OCI-LY1 (cell line): ENCODE measurements around the gene ZNF311.

Experiments used
- EZH2 ChIP-seq: fragments of 200-600 bp; sonication (generic), shearing (Covaris generic); IDR thresholded peaks from 2 replicates; pipeline ENCODE4 v1.8.0; 2017; ENCODE audit warnings: borderline replicate concordance, mixed run types, mild to moderate bottlenecking, antibody characterized with exemption, low read length, moderate library complexity, mixed read lengths
- TF ChIP-seq, protein P1 (sequence below): fragments of 200-600 bp; sonication (generic), shearing (Covaris generic); IDR thresholded peaks from 2 replicates; pipeline ENCODE4 v1.5.1; 2017; ENCODE audit warnings: mild to moderate bottlenecking, antibody characterized with exemption, low read length, moderate library complexity, mixed read lengths

DNA sequence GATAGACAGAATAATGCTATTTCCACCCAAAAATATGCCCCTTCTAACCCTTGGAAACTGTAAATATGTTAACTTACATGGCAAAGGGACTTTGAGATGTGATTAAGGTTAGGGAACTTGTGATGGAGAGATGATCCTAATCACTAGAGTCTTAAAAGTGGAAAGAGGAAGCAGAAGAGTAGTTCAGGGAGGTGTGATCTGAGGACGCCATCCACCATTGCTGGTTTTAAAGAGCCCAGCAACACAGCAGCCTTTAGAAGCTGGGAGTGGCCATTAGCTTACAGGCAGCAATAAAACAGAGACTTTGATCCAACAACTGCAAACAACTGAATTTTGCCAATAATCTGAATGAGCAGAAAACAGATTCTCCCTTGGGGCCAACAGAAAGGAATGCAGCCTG, 30.6 kb downstream of the ZNF311 start:
- TF ChIP-seq, protein P1, sequence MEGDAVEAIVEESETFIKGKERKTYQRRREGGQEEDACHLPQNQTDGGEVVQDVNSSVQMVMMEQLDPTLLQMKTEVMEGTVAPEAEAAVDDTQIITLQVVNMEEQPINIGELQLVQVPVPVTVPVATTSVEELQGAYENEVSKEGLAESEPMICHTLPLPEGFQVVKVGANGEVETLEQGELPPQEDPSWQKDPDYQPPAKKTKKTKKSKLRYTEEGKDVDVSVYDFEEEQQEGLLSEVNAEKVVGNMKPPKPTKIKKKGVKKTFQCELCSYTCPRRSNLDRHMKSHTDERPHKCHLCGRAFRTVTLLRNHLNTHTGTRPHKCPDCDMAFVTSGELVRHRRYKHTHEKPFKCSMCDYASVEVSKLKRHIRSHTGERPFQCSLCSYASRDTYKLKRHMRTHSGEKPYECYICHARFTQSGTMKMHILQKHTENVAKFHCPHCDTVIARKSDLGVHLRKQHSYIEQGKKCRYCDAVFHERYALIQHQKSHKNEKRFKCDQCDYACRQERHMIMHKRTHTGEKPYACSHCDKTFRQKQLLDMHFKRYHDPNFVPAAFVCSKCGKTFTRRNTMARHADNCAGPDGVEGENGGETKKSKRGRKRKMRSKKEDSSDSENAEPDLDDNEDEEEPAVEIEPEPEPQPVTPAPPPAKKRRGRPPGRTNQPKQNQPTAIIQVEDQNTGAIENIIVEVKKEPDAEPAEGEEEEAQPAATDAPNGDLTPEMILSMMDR, result no peak
- TF ChIP-seq EZH2, result no peak
